ENCODE results near the gene CATSPER1.

Gene CATSPER1

DNA sequence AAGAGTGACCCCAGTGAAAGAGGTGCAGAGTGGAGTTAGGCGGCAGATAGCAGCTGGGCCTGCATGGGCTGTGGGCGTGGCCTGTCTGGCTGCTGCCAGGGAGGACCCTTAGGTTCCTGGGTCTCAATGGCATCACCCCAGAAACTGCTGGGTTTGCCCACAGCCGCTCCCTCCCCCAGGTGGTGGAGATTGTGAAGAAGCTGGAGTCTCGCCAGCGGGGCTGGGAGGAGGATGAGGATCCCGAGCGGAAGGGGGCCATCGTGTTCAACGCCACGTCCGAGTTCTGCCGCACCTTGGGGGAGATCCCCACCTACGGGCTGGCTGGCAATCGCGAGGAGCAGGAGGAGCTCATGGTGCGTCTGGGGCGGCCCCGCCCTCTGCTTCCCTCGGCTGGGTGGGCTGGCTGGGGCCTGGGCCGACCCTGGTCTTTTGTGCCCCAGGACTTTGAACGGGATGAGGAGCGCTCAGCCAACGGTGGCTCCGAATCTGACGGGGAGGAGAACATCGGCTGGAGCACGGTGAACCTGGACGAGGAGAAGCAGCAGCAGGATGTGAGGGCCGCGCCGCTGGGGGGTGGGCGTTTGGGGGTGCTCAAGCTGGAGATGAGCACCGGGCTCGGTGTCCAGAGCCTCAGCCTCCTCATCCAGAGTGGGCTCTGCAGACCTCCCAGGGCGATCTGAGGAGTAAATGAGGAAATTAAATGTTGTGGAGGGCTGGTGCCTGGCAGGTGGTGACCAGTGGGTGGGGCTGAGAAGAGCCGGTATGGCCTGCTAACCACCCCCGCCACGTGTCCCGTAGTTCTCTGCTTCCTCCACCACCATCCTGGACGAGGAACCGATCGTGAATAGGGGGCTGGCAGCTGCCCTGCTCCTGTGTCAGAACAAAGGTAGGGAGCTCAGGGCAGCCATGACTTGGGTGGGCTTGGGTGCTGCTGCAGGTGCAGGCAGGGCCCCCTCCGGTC is 49.8 kb downstream of the CATSPER1 start:
- no peaks in the 10 kb centered on the region for H3K9me3 ChIP-seq (ENCODE audit: severe bottlenecking)
- DNase-seq (ENCODE audit: low spot score) (no peak), ATAC-seq (ENCODE audit: low read depth) (no peak)
- TF ChIP-seq CTCF (IDR thresholded peaks at IDR 0.05; ENCODE audit: poor library complexity, severe bottlenecking): no peak
- H3K36me3 ChIP-seq (ENCODE audit: low read depth): peaks cover 37% of the 10 kb centered on the region
- no peaks in the 10 kb centered on the region for H3K4me1 ChIP-seq (ENCODE audit: insufficient read depth, poor library complexity, severe bottlenecking)
- H3K27ac ChIP-seq (ENCODE audit: poor library complexity, severe bottlenecking): no peak overlapping the region
- no peaks in the 10 kb centered on the region for H3K27me3 ChIP-seq (ENCODE audit: insufficient read depth, poor library complexity, severe bottlenecking)
- H3K4me3 ChIP-seq (ENCODE audit: severe bottlenecking): no peak overlapping the region

DNA sequence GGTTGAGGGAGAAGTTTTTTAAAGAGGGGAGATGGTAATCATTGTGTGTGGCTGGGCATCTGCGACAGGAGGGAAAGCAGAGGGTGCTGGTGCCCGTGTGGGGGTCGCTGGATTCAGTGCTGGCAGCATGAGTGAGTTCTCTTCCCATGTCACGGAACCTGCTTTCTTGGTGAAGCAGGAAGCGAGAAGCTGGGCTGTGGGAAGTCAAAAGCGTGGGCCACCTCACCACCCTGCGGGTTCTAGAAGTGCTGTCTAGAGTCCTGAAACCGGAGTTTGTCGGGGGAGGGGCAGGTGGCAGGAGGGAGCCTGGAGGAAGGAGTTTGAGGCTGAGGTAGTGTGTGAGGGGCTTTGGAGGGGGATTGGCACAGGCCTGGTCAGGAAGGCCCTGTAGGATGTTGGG is 50.5 kb downstream of the CATSPER1 start:
- DNase-seq (ENCODE audit: low spot score) (no peak), ATAC-seq (ENCODE audit: low read depth) (no peak)
- TF ChIP-seq CTCF (IDR thresholded peaks at IDR 0.05; ENCODE audit: poor library complexity, severe bottlenecking): no peak
- Histone ChIP-seq H3K9me3 (ENCODE audit: severe bottlenecking) (no peaks in the 10 kb centered on the region), H3K4me1 (ENCODE audit: insufficient read depth, poor library complexity, severe bottlenecking) (no peaks in the 10 kb centered on the region), H3K4me3 (ENCODE audit: severe bottlenecking) (no peak overlapping the region), H3K36me3 (ENCODE audit: low read depth) (peaks cover 37% of the 10 kb centered on the region), H3K27ac (ENCODE audit: poor library complexity, severe bottlenecking) (no peak overlapping the region), H3K27me3 (ENCODE audit: insufficient read depth, poor library complexity, severe bottlenecking) (no peaks in the 10 kb centered on the region)

DNA sequence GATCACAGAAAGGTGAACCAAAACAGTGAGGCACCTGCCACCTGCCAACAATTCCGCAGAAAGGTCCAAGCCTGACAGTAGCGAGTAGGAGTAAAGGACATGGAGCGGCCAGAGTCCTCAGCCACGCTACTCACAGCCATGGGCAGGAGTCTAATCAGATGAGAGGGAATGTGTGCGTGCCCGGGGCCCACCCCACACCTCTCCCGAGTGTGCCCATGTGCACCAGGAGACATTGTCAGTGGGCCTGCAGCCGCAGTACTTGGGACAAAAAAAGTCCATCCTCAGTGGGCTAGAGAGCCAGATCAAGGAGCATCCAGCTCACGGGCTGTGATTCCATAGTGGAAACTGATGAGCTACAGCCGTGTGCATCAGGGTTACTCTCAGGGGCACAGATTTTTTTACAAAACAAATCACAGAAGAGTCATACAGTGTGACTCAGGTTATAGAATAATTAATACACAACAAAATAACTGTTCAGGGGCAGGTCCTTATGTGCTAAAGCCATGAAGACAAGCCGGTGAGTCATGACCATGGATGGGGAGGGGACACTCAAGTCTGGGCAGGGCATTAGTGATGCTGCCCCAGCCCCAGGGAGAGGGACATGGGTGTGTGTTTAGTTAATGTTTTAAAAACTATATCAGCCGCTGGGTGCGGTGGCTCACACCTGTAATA is 52.7 kb downstream of the CATSPER1 start:
- no peak for DNase-seq (ENCODE audit: low spot score)
- no peaks in the 10 kb centered on the region for H3K4me1 ChIP-seq (ENCODE audit: insufficient read depth, poor library complexity, severe bottlenecking)
- H3K36me3 ChIP-seq (ENCODE audit: low read depth): peaks cover 49% of the 10 kb centered on the region
- no peaks in the 10 kb centered on the region for H3K27me3 ChIP-seq (ENCODE audit: insufficient read depth, poor library complexity, severe bottlenecking)
- H3K9me3 ChIP-seq (ENCODE audit: severe bottlenecking): no peaks in the 10 kb centered on the region
- no peak for TF ChIP-seq CTCF (IDR thresholded peaks at IDR 0.05; ENCODE audit: poor library complexity, severe bottlenecking)
- H3K4me3 ChIP-seq (ENCODE audit: severe bottlenecking): no peak overlapping the region
- peak; percentile 63 for ATAC-seq (ENCODE audit: low read depth)
- no peak overlapping the region for H3K27ac ChIP-seq (ENCODE audit: poor library complexity, severe bottlenecking)

DNA sequence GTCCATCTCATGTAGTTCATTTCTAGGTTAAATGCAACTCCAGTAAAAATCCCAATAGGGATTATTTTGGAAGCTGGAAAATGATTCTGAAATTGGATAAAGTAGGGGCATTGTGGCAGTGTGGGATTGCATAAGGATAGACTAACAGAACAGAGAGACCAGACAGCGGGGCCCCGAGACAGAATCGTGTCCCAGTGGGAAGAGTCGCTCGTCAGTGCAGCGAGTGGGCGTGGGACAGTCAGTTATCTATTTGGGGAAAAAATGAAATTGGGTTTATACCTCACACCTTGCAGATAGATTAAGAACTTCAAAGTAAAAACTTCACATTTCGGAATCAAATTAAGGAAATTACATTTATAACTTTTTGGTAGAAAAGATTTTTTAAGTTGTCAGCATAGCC is 54.2 kb downstream of the CATSPER1 start:
- no peaks in the 10 kb centered on the region for H3K4me1 ChIP-seq (ENCODE audit: insufficient read depth, poor library complexity, severe bottlenecking)
- H3K9me3 ChIP-seq (ENCODE audit: severe bottlenecking): no peaks in the 10 kb centered on the region
- no peak for ATAC-seq (ENCODE audit: low read depth)
- H3K4me3 ChIP-seq (ENCODE audit: severe bottlenecking): no peak overlapping the region
- H3K36me3 ChIP-seq (ENCODE audit: low read depth): peaks cover 41% of the 10 kb centered on the region
- TF ChIP-seq CTCF (IDR thresholded peaks at IDR 0.05; ENCODE audit: poor library complexity, severe bottlenecking): no peak
- H3K27me3 ChIP-seq (ENCODE audit: insufficient read depth, poor library complexity, severe bottlenecking): no peaks in the 10 kb centered on the region
- H3K27ac ChIP-seq (ENCODE audit: poor library complexity, severe bottlenecking): no peak overlapping the region
- no peak for DNase-seq (ENCODE audit: low spot score)
